Limb (tissue), 2 donors: ENCODE measurements around the gene CACNG1.

Experiments
- DNase-seq, 2 donors: peaks; one replicate each; pipeline ENCODE4 v3.0.0-alpha.2; 2016; ENCODE audit errors: extremely low spot score in 2 of 2

Gene CACNG1

DNA sequence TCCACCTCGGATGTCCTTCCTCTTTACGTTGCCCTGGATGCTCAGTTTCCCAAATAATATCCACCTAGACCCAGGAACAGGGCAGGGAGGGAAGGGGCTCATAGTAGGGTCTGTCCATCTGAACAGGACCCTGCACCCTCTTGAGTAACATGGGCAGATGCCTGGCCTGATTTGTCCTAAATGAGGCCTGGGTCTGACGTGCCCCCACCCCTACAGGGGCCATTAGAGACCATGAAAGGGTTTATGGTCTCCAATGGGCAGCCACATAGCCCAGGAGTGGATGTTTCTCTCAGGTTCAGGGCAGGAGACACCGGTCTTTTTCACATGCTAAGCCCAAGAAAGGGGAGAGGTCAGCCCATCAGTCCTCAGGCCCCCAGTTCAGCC lies 6.8 kb downstream of the CACNG1 start:
- no peak for DNase-seq

DNA sequence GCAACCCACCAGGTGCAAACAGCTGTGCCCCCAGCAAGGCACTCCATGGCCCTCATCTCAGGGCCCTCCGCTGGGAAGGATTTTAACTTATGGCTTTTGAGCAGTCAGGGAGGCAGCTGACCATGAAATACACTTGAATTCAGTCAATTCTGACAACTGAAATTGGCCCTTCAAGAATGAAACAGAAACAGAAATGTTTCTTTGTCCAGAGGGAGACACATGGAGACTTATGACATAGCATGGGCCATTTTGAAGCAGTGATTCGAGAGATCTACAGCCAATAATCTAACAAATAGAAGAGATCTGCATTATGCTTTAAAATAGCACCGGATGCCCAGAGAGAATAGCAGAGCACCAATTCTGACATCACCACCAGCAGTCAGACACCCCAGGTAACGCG lies 7.5 kb downstream of the CACNG1 start:
- no peak for DNase-seq

DNA sequence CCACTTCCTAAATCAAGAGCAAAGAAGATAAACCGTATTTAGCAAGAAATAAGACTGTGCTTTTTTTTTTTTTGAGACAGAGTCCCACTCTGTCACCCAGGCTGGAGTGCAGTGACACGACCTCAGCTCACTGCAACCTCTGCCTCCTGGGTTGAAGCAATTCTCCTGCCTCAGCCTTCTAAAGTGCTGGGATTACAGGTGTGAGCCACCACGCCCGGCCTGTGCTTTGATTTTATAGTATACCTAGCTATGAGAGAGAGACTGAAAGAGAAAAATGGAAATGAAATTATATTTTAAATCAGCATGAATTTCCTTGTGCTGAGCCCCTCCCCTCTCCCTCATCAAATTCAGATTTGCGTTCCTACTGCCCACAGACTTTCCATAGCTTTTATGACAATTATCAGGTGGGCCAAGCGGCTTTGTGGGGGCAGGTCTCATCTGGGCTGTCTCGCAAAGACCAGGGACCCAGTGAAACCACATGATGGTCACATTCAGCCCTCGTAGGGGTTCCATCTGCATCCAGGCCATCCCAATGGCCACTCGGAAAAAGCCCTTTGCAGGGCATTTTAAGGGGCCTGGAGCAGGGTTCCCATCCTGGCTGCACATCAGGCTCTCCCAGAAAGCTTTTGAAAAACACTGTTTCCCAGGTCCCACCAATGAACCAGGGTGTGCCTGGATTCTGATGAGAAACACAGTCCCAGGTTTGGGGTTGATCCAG lies 8.5 kb downstream of the CACNG1 start:
- DNase-seq = no peak

DNA sequence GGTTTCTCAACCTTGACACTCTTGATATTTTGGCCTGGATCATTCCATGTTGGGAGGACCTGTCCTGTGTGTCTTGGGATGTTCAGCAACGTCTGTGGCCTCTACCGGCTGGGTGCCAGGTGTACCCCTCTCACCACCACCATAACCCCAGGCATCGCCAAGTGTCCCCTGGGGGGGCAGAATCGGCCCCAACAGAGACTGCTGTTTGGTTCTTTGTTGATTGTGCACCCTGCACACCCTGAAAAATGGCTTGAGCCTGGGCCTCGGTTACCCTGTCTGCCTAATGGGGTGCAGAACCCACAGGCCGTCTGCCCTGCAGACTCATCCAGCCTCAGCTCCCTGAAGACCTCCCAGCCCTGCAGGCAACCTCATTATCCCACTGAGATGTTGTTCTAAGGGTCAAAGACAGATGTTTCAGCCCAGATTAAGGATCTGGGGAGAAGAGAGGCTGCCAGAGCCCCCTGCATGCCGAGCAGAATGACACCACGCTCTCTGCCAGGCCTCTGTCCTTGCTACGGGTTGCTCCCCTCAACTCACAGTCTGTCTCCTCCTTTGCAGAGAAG lies 9.2 kb downstream of the CACNG1 start:
- DNase-seq = no peak

DNA sequence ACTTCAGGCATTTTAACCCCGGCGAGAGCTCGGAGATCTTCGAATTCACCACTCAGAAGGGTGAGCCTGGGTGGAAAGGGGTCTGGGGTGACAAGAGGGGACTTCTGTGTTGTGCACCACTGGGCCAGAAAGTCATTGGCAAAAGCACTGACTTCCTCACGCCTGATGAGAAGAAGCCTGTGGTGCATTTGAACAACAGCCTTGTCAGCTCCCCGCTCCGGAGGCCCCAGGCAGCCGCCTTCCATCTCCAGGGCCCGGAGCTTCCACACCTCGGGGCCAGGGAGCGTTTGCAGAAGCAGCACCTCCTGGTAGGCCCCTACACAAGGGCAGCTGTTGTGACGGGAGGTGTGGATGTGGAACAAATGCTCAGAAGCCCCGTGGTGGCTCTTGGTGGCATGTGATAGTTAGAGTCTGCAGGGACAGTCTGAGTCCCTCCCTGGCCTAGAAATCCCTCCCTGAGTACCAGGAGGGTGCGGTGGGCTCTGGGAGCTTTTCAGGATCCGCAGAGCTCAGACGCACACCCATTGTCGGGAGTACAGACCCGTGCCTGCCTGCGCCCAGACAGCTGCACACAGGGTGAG lies 9.7 kb downstream of the CACNG1 start:
- no peak for DNase-seq

DNA sequence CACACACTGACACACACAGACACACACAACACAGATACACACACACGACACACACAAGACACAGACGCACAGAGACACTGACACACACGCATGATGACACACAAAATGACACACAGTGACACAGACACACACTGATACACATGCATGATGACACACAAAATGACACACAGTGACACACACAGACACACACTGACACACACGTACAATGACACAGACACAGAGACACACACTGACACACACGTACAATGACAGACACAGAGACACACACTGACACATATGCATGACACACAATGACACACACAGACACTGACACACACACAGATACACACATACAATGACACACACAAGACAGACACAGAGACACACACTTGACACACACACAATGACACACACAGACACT lies 10.3 kb downstream of the CACNG1 start:
- DNase-seq = no peak

DNA sequence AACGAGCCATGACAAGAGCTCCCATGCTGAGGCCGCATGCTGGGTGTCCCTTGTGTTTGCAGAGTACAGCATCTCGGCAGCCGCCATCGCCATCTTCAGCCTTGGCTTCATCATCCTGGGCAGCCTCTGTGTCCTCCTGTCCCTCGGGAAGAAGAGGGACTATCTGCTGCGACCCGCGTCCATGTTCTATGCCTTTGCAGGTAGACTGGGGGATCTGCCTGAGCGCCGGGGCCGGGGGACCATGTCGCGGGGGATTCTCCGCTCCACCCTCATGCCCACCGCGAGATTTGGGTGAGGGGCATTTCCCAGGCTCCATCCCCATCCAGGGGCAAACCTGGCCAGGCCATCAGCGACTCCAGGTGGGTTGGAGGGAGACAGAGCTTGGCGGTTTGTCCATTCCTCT lies 10.7 kb downstream of the CACNG1 start:
- DNase-seq = no peak

DNA sequence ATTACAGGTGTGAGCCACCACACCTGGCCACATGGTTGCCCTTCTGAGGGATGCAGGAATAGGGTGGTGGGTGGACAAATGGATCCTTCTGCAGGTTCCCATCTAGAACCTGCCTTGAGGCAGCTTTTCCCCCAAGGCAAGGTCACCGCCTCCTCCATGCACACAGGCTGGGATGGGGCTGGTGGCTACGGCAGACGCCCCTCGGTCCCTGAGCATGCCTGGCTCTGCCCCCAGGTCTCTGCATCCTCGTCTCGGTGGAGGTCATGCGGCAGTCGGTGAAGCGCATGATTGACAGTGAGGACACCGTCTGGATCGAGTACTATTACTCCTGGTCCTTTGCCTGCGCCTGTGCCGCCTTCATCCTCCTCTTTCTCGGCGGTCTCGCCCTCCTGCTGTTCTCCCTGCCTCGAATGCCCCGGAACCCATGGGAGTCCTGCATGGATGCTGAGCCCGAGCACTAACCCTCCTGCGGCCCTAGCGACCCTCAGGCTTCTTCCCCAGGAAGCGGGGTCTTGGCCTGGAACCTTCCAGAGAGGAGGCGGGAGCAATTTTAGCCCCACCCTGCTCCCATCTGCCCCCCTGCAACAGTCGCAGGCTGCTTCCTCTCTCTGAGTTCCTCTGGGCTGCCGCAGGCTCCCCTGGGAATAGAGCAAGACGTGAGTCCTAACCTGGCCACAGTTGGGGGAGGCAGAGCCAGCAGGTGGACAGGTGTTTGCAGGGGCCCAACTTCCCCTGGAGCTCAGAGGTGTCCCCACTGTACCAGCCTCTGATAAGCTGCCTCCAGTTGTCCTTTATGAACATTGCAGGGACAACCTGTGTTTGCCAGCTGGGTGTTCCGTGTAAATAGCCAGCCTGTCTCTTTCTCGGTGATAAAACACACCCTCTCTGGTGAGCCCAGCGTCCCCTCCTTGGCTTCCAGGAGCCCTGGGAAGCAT lies 11.7 kb downstream of the CACNG1 start:
- no peak for DNase-seq

DNA sequence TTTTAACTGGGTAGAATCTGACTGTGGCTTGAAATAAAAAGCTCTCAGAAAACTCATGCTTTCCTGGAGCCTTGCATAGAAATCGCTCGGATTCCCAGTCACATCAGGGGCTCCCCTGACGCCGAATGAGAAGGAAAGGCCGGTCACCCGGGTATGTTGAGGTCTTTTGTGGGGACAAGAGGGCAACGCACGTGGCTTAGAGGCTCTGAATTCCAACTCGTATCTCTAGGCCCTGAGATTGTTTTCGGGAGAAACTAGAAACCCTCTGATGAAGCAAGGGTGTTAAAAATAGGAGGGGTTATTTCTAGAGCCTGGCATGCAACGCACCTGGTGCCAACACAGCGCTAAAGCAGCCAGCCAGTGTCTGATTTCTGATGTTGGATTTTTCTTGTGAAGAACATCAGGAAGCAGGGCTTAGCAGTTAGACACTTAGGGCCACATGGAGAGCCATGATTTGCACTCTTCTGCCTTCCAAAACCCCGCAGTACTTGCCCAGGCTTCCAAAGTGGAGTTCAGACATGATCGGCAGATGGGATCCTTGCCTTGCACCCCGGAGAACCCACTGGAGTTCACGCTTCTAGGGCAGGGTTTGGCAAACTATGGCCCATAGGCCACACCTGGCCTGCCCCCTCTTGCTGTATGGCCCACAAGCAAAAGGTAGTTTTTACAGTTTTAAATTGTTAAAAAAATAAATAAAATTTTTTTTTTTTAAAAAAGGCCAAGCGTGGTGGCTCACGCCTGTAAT lies 12.6 kb downstream of the CACNG1 start:
- no peak for DNase-seq

DNA sequence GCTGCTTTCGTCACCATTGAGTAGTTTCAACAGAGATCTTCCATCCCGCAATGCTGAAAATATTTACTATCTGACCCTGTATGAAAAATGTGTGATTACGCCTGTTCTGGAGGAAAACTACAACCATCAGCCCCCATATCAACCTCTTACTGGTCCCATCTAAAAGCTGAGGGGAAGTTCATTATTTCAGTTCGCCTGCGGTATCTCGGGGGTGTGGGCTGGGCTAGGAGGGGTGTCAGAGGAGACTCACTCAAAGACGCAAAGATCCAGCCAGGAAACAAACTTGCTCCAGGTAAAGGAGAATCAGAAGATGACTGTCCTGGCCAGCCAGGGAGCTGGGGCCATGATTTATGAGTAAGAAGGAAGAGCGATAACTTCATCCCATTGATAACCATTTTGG lies 13.7 kb downstream of the CACNG1 start:
- DNase-seq = no peak

DNA sequence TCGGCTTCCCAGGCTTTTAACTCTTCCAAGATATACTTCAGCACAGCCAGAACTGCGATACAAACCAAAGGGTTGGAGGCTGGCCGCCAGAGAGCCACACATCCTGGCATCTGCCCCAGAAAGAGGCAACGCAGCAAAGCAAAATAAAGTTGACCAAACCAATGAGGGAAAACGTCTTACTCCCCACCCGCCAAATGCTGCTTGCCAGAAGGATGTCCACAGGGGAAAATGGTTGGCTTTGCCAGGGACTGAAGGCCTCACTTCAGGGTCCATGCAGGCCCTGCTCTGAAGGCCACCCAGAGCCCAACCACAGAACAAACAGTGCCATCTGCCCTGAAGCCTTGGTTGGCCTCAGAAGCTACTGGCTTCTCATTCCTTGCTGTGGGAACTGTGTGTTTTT lies 15.0 kb downstream of the CACNG1 start:
- DNase-seq = no peak

DNA sequence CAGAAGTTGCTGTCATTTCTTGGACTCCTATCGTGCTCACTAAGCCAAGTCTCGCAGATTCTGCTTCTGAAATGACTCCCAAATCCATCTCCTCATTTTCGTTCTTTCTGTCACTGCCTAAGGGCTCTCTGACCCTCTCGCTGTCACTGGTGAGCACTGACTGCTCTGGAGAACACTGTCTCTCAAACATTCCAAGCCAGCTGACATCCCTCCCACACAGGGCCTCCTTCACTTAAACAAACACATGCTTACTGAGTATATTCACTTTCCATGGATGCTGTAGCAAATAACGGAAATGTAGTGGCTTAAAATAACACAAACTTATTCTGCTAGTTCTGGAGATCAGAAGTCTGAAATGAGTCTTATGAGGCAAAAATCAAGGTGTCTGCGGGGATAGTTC lies 18.8 kb downstream of the CACNG1 start:
- no peak for DNase-seq

DNA sequence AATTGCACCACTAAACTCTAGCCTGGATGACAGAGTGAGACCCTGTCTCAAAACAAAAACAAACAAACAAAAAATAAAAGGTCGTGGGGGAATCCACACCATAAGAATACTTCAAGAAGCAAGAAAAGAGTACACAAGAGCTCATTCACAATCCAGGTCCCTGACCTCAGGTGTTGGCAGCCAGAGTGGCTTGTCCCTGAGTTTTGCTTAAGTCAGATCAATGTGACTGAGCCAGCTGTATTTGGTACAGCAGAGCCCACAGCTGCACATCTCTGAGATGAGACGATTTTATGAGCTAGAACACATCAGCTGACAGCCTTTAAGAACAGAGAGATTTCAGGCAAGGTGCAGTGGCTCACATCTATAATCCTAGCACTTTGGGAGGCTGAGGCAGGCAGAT lies 22.4 kb downstream of the CACNG1 start:
- no peak for DNase-seq

DNA sequence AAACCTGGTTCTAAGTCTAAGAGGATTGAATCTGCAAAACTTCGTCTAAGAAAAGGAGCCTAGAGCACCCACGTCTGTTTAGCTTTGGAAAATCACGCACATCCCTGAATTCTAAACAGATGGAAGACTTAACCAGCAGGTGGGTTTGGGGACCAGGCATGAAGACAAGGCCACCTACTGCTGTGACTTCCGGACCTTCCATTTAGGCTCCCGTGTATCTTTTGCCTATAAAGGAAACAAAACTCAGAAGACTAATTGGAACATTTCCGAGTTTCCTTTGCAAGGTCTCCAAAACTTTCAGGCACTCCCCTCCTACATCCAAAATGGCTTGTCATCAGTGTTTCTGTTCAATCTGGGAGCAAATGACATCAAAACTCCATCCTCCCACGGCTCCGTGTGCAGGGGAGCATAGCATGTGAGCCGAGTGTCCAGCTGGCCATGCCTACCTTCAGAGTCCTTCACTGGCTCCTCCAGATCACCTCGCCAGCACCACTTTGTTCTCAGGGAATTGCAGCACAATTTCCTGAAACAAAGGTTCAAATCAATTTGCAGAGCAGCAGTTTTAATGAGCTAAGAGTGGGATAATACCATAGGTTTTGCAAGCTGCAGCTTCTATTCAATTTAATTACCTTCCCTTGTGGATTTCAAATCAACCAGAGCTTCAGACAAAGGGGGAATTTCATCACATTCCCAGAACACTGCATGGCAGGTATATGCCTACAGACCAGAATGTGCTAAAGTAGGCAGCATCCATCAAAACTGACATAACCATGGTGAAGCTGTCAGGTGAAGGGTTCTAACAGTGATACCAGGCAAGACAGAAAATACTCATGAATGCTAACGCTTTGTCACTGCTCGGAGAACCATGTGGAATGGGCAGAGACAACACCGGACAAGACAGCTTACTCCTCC lies 23.5 kb downstream of the CACNG1 start:
- DNase-seq = no peak

DNA sequence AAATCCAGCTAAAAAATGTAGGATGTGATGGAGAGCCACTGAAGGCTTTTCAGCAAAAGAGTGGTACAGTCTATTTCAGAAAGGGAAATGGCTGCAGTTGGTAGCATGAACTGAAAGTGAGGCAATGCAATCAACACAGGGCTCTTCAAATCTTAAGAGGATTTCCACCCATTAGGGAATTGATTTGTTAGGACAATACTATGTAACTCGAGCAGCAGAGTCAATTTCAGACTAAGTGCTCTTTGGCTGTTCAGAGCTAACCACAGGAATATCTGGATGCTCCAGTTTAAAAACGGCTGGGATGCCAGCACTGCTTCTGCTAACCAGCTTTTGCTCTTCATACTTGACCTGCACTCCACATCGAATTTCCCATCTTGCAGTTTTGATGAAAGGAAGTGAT lies 24.6 kb downstream of the CACNG1 start:
- no peak for DNase-seq

DNA sequence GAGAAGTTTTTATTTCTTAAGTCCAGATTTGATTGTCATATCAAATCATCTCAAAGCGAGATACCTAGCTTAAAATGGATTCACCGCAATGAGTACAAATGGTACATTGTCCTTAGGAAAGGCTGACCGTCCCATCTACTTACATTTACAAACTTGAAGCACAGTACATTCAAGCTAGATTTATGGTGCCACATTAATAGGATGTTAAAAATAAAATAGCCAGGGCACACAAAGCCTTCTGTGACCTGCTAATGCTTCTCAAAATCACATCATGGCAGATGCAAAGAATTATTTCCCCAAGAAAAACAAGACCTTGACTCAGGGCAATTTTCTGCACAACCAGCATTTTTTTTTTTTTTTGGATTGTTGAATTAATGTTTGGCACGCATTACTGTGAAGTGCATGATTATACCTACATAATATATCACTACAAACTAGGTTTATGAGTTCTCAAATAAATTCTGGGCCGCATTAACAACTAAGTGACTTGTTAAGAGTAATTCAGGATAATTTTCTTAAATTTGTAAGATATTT lies 25.3 kb downstream of the CACNG1 start:
- DNase-seq = no peak

DNA sequence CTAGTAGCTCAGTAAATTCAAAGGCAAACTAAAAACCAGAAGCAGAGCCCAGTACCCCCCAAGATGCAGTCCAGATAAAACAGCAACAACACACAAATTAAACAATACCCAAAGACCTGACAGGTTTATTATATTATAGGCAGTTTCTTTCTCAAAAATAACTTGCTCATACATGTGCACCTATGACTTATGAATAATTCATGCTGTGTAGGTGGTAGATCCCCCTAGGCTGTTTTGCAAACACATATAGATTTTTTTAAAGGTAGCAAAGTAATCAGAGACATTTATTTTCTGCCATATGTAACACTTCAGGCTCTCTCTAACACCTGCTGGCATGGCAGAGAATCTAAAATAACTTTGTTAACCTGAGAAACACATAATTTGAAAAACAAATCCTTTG lies 27.2 kb downstream of the CACNG1 start:
- DNase-seq = no peak

DNA sequence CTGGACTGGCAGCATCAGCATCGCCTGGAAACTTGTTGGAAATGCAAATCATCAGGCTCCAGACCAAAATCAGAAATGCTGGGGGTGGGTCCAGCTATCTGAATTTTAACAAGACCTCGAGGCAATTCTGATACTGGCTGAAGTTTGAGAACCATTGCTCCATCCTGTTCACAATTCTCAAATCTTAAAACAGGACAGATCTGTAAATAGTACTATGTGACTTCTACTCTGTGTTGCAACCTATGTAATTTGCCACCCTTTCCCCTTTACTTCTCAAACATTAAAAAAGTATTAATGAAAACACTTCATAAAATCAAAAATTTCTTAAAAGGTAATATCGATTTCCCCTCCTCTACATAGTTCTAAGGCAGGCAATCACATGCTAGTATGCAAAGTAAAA lies 28.5 kb downstream of the CACNG1 start:
- DNase-seq = no peak

DNA sequence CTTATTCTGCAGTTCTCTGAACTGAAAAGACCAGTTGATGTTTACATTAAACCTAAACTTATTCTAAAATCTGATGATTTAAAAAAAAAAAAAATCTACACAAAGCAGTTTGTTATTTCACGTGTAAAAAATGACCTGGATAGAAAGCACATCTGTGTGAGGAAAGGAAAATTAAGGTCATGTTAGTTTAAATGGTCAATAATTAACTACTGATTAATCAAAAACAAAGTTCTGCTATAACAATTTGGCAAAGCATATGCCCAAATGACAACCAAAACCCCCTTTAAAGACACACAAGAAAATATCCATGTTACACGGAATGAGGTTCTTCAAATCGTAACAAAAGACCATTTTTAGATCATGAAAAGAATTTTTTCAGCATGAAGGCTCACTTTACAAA lies 30.4 kb downstream of the CACNG1 start:
- no peak for DNase-seq

DNA sequence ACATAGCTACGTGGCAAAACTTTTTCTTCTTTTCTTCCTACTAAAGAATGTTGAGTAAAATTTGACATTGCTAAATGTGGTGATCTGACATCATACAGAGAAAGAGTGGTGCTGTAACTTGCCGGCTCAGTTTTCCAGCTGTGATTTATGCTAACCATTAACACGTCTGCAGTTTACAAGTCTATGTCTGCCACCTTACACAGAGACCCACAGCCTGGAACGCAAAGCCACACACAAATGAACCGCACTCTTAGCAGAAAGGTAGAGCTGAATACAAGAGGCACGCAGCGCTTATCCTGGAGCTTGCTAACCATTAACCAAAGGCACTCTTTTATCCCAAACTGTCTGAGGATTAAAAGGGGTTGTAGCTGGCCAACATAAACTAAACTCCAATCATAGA lies 31.9 kb downstream of the CACNG1 start:
- DNase-seq = no peak
